HL-60/S4 treated with phorbol 12-myristate 13-acetate at 8.2 ng/mL for 4 days and 3 days (cell line): ENCODE measurements around the gene ITIH2.
"Not testable (repeated sequence)": the region's sequence is repeated elsewhere in the genome, so short reads cannot be mapped to it uniquely, and the experiment has no call there.

Source experiments
- in situ Hi-C: fragments of 300-500 bp; cut with MboI; formaldehyde crosslinking; loops from 2 replicates; pipeline ENCODE4 v1.15.0; 2022; ENCODE audit warnings: low sequenced_read_pairs

Gene ITIH2, protein sequence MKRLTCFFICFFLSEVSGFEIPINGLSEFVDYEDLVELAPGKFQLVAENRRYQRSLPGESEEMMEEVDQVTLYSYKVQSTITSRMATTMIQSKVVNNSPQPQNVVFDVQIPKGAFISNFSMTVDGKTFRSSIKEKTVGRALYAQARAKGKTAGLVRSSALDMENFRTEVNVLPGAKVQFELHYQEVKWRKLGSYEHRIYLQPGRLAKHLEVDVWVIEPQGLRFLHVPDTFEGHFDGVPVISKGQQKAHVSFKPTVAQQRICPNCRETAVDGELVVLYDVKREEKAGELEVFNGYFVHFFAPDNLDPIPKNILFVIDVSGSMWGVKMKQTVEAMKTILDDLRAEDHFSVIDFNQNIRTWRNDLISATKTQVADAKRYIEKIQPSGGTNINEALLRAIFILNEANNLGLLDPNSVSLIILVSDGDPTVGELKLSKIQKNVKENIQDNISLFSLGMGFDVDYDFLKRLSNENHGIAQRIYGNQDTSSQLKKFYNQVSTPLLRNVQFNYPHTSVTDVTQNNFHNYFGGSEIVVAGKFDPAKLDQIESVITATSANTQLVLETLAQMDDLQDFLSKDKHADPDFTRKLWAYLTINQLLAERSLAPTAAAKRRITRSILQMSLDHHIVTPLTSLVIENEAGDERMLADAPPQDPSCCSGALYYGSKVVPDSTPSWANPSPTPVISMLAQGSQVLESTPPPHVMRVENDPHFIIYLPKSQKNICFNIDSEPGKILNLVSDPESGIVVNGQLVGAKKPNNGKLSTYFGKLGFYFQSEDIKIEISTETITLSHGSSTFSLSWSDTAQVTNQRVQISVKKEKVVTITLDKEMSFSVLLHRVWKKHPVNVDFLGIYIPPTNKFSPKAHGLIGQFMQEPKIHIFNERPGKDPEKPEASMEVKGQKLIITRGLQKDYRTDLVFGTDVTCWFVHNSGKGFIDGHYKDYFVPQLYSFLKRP

DNA sequence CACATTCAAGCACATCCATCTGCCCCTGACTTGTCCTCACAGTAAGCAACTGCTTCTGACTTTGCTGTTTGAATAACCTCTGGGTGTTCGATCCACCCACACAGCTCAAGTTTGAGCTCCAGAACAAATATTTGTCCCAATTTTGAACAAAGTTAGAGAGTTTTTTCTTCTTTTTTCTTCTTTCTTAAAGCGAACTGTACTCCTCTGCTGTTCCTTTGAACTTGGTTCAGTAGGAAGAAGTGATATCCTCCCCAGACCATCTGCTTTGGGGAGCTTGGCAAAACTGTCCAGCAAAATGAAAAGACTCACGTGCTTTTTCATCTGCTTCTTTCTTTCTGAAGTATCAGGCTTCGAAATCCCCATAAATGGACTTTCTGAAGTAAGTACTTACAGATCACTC lies at the start of gene ITIH2:
ITIH2 (plus strand) TSS at position 177 of the 400 bp plus-strand sequence; CDS start at position 296, 119 bp downstream.
- in situ Hi-C loops: no loop called here

DNA sequence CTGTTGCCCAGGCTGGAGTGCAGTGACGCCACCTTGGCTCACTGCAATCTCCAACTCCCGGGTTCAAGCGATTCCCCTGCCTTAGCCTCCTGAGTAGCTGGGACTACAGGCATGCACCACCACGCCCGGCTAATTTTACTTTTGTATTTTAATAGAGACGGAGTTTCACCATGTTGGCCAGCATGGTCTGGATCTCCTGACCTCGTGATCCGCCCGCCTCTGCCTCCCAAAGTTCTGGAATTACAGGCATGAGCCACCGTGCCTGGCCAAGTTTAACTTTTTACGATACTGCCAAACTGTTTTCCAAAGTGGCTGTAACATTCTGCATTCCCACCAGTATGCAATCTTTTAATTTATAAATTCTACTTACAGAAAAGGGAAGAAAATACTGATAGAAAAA lies 46.0 kb upstream of the ITIH2 start:
- in situ Hi-C loops: not testable (repeated sequence)

DNA sequence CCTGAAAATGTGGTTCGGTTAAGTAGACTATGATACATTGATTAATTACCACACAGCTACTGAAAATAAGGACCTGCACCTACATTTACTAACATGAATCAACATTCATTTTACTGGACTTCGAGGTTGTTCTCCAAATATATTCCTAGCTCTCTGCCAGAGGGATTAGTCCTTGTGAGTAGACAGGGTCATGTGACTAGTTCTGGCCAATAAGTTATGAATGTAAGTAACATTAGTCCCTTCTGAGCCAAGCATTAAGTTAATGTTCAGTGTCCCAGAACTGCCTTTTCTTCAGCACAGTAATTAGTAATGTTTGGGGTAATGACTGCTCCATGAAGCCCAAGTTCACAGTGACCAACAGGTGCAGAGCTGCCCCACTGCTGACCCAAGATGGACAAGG lies 45.6 kb upstream of the ITIH2 start:
- in situ Hi-C loops: no loop called here

DNA sequence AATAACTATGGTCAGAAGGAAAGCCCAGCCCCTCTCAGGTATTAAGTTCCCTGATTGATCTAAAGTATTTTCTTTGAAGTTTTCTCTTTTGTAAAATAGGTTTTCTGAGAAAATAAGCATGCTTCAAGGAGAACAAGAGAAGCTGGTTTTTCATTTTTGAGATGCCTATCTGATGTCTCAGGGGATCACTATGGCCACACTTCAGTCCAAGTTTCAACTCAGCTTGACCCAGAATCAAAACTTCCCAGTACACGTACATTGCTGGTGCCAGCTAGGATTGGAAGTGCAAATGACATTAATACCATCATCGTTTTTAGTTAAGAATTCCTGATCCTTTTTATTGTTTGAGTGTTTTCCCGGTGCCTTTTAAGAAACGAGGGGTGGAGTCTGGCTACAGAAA lies 43.6 kb upstream of the ITIH2 start:
- in situ Hi-C loops: no loop called here

DNA sequence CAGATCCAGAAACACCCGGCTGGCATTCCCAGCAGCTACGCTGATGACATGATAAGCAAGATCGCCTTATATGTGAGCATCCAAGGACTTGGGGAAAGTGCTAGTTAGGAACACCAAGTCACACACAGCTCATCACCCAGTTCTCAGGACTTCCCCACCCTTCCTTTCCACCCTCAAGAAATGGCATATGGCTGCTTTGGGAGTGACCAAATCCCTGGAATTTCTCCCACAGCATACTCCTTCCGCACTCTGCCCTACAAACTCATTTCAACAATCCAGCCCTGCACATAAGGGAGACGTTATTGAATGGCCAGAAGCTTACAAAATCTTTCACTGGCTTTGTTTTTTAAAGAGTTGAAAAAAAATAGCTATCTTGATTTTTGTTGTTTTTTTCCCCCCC lies 40.6 kb upstream of the ITIH2 start:
- in situ Hi-C loops: no loop called here

DNA sequence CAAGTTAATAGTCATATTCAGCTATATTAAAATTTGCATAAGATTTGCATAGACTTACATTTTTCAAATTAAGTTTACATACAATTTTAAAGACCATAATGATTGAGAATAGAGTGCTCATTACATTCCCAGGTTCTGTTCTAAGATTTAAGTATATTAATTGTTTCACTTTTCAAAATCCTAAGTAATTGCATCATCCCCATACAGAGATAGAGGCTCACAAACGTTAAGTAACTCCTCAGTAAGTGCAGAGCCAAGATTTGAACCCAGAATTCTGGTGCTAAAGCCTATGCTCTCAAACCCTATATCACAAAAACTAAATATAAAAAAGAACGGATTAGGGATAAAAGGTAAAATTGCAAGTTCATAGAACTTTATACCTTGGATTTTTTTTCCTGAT lies 38.4 kb upstream of the ITIH2 start:
- in situ Hi-C loops: no loop called here

DNA sequence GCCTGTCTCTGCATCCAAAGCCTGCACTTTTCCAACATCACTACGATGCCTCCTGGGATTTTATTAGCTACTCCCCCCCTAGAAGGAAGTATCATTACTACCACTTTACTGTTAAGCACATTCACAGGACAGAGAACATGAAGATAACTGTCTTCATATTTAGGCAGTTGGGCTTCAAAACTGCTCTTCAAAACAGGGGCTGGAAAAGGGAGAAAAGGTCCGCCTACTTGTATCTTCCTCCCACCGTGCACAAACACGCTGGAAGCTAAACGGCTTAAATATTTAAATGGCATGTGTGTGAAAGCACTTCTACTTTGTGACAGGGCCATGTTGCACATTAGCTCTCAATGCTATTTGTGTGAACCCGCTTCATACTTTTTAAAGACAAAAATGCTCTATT lies 37.3 kb upstream of the ITIH2 start:
- in situ Hi-C loops: no loop called here

DNA sequence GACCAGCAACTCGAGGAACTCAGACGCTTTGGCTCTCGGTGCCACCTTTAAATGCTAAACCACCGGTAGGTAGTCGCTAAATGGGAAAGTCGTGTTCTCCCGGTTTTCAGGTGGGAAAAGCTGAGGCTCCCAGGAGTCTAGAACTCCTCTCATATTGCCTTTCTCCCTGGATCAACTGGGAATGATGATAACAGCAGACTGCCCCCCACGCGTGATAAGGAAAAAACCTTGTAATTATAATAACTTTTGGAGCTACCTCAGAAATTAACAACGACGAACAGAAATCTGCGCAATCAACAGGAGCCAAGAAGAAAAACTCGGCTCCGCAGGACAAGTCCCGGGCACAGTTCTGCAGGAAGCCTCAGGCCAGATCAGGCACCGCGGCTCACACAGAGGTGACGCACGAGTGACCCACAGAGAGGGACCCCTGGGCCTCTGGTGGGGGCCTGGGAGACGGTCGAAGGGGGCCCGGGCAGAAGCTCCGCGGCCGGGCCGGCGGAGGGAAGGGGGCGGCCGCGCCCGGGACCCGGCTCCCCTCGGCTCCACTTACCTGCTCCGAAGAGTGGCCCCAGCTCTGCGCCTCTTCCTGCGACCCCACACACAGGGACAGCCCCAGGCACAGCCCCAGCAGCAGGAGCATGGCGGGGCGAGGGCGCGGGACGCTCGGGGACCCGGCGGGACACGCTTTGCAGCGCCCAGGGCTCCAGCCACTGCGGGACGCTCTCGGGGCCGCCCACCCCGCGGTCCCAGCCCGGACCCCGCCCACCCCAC lies 36.7 kb upstream of the ITIH2 start, which contains the start of gene ITIH5:
ITIH5 (minus strand) TSS at position 714 of the 771 bp plus-strand sequence; CDS start at position 640, 74 bp downstream.
- in situ Hi-C loops: no loop called here

DNA sequence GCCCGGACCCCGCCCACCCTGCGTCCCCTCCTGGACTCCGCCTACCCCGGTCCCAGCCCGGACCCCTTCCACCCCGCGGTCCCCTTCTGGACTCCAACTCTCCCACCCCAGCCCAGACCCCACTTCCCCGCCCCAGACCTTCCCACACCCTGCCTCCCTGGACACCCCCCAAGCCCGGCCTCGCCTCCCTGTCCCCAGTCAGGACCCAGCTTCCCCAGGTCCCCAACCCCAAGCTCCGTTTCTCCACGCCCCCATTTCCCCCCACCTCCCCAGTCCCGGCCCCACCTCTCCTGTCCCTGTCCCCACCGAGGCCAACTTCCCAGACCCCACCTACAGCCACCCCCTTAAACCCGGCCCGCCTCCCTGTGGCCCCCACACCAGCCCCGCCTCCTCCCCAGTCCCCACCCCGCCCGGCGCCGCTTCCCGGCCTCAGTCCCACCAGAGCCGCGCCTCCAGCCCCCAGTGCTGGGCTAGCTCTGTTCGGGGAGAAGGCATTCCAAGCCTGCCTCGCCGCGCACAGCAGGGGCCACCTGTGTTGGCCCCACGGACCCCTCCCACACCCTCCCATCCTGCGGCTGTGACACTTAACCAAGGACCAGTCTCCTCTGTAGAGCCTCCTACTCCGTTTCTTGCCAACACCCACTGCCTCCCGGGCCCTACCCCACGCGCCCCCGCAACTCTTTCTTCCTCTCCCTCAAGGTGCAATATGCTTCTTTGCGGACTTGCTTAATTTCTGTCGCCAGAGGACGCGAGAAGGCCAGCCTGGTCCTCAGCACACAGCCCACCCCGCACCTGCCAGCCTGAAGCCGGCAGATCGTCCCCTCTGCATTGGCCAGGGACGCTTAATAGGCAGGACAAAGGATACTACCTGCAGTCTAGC lies 35.6 kb upstream of the ITIH2 start:
- in situ Hi-C loops: no loop called here

DNA sequence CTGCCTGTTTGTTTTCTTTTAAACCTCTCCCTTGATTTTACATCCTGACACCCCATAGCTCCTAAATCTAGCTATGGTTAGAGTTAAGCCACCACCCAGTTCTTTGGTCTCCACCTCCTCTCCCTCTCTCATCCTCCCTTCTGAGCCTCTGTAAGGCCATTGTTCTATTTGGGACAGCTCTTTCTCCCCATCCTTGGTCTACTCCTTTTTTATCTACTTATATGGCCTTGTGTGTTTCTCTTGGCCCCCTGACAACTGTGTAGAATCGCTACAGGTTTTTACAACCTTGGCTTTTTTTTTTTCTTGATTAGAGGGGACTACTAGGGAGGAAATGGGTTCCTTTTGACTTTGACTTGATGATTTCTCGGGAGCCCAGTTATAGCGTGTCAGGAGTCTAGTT lies 33.0 kb upstream of the ITIH2 start:
- in situ Hi-C loops: no loop called here

DNA sequence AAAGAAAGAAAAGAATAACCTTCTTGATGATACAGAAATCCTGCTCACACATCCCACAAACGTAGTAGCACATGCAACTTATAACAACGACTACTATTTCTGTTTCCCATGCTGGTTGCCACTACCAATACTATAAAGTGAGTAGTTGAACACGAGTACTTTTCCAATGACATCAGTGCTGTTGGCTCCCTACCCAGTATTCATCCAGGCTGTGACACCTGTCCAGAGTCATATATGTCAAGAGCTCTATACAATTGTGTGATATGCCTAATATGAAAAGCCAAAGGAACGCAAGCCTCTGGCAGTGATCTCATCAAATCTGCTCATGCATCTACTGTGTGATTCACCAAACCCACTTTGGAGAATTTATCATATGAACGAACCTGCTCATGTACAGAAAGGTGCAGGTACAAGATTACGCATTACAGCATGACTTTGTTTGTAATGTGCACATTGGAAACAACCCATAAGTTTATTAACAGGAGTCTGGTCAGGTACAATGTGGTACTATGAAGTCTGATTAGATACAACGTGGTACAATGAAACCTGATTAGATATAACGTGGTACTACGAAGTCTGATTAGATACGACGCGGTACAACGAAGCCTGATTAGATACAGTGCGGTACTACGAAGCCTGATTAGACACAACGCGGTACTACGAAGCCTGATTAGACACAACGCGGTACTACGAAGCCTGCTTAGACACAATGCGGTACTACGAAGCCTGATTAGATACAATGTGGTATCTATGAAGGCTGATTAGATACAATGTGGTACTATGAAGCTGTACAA lies 30.6 kb upstream of the ITIH2 start:
- in situ Hi-C loops: no loop called here

DNA sequence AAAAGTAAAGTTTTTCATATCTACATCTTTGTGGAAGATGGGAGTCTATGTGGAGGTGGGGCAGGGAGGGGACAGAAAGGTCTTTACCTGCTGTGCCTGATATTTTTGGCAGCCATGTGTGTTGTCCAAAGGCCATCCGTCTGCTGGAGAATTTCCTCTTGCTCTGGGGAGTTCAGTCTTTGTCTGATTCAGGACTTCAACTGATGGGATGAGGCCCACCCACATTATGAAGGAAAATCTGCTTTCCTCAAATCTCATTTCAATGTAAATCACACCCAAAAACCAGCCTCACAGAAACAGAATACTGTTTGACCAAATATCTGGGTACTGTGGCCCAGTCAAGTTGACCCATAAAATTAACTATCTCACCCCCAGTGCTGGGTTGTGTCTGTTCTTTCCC lies 23.9 kb upstream of the ITIH2 start:
- in situ Hi-C loops: no loop called here

DNA sequence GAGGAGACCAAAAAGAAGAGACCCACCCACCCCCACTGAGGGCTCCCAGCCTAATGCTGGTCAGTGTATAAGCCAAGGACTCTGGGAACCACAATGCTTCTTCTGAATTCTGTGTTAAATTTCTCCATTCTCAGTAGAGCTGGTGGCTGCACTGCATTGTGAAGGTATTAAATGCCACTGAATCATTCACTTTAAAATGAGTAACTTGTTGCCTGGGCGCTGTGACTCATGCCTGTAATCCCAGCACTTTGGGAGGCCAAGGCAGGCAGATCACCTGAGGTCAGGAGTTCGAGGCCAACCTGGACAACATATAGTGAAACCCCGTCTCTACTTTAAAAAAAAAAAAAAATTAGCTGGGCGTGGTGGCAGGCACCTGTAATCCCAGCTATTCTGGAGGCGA lies 23.0 kb upstream of the ITIH2 start:
- in situ Hi-C loops: not testable (repeated sequence)

DNA sequence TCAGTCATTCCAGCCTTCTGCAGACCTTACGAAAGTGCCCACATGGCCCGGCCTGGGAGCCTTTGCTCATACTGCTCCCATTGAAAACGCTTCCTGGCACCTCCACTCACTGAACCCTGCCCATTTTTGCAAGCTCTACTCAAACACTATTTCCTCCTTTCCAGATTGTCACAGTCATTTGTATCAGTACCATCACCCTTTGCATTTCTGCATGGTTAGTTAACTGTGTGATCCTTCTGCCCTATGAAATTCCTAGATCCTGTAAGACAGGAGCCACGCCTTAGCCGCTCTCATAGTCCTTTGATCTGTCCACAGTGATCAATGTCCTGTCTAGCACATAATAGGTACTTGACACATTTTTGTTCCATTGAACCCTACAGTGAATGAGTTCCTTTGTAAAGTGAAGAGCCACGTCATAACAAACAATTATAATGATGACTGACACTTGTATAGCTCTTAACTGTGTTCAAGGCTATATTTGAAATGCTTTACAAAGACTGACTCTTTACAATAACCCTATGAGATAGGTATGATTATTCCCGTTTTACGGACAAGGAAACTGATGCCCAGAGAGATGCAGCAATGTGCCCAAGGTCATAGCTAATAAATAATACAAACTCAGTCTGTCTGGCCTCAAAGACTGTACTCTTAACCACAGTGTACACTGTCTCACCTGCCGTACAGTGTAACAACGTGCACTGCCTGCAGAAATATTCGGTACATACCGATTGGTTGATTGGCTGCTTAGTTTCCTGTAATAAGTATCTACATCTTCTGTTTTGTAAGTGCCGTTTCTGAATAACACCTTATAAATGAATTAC lies 16.6 kb upstream of the ITIH2 start:
- in situ Hi-C loops: no loop called here

DNA sequence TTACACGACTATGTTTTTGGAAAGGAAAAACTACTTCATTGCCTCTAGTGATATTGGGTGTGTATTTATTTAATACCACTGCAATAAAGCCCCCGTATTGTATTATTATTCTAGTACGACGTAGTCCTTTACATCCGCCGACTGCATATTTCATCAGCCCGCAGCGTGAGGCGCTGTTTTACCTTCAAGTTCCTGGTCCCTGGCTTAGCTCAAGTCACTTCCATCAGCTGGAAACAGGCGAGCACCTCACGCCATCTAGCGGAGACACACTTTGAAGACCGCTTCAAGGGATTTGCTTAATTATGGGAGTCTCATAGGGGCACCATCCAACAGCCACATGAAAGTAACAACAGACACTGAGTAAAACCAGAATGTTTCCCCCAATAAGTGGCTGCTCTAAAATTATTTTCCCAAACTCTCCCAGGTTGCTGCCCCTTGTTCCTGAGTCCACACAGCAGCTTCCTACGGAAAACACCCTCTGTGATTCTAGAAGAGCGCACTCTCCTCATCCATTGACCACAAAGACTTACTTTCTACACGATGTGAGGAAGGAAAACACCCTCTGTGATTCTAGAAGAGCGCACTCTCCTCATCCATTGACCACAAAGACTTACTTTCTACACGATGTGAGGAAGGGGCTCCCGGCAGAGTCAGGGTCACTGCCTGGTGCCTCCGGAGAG lies 15.7 kb upstream of the ITIH2 start:
- in situ Hi-C loops: no loop called here

DNA sequence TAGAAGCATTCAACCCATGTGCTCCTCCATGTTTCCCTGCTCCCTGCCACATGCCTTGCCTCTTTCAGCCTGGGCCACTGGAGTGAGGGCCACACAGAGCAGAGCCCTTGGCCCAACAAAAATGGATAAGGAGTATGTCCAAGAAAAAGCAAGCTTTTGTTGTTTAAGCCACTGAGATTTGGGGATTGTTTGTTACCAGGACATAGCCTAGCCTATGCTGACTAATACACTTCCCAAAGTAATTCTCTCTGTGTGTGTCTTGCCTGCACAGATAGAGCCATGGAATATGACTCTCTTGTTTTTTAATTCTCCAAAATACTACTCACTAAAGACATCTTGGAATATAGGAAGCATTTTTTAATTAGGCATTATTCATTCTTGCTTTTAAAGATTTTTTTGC lies 13.5 kb upstream of the ITIH2 start:
- in situ Hi-C loops: no loop called here

DNA sequence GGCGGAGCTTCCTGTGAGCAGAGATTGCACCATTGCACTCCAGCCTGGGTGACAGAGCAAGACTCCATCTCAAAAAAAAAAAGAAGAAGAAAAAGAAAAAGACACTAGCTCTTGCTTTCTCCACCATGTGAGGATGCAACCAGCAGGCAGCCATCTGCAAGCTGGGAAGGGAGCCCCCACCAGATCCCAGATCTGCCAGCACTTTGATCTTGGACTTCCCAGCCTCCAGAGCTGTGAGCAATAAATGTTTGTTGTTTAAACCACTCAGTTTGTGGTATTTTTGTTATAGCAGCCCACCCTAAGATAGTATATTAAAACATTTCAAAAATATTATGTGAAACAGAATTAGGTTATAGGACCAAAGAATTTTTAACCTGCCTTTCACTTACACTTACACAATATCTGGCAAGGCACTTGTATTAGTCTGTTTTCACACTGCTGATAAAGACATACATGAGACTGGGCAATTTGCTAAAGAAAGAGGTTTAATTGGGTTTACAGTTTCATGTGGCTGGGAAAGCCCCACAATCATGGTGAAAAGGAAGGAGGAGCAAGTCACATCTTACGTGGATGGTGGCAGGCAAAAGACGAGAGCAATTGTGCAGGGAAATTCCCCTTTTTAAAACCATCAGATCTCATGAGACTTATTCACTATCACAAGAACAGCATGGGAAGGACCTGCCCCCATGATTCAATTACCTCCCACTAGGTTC lies 12.1 kb upstream of the ITIH2 start:
- in situ Hi-C loops: not testable (repeated sequence)
